GM12878 (cell line): ENCODE measurements around the gene COL23A1.

Experiments
- ASH2L ChIP-seq: fragments of 300-600, 200-600 bp; sonication (generic); IDR thresholded peaks from 2 replicates; pipeline ENCODE4 v1.6.1; 2017; ENCODE audit warnings: low read depth, mild to moderate bottlenecking, borderline replicate concordance
- BCLAF1 ChIP-seq: fragments of 450-650 bp; IDR thresholded peaks from 2 replicates; pipeline ENCODE4 v1.6.1; 2017; ENCODE audit warnings: antibody characterized with exemption, mild to moderate bottlenecking, moderate library complexity
- CREM ChIP-seq: IDR thresholded peaks from 2 replicates; pipeline ENCODE4 v1.6.1; 2014; ENCODE audit warnings: antibody characterized with exemption, low read depth
- CTCF ChIP-seq, 3 experiments: IDR thresholded peaks in 2 of 3; conservative IDR thresholded peaks in 1 of 3; 2 replicates each; pipeline ENCODE4 v1.5.1; 2011; ENCODE audit warnings: low read depth in 3 of 3, low read length in 3 of 3, mild to moderate bottlenecking in 3 of 3, control low read depth in 2 of 3, moderate library complexity in 2 of 3, inconsistent platforms in 1 of 3, mixed read lengths in 1 of 3; ENCODE audit not compliant: control insufficient read depth in 2 of 3, insufficient read depth in 1 of 3; ENCODE audit errors: extremely low read depth in 1 of 3
- EZH2 ChIP-seq: IDR thresholded peaks from 2 replicates; pipeline ENCODE4 v1.6.1; 2012; ENCODE audit warnings: low read depth, mild to moderate bottlenecking, control low read depth, inconsistent platforms, low read length, borderline replicate concordance; ENCODE audit not compliant: control insufficient read depth
- FOXM1 ChIP-seq: IDR thresholded peaks from 2 replicates; pipeline ENCODE4 v1.6.1; 2012; ENCODE audit warnings: low read depth, mild to moderate bottlenecking, inconsistent platforms, low read length, moderate library complexity
- MTA2 ChIP-seq: fragments of 450-650 bp; IDR thresholded peaks from 2 replicates; pipeline ENCODE4 v1.6.1; 2016; ENCODE audit warnings: low read depth, mild to moderate bottlenecking, moderate library complexity
- PML ChIP-seq: IDR thresholded peaks from 2 replicates; pipeline ENCODE4 v1.6.1; 2012; ENCODE audit warnings: low read length, inconsistent platforms
- RAD51 ChIP-seq: fragments of 450-650 bp; IDR thresholded peaks from 2 replicates; pipeline ENCODE4 v1.6.1; 2016; ENCODE audit warnings: moderate library complexity, mild to moderate bottlenecking, inconsistent platforms
- SMAD5 ChIP-seq: IDR thresholded peaks from 2 replicates; pipeline ENCODE4 v1.6.1; 2016; ENCODE audit warnings: antibody characterized with exemption, low read depth
- SP1 ChIP-seq: IDR thresholded peaks from one replicate; pipeline ENCODE4 v1.6.1; 2011; ENCODE audit warnings: low read depth, low read length
- SRF ChIP-seq, 2 experiments: IDR thresholded peaks; 2 replicates each; pipeline ENCODE4 v1.6.1; 2011; ENCODE audit warnings: low read depth in 2 of 2, low read length in 2 of 2, mild to moderate bottlenecking in 1 of 2, moderate library complexity in 1 of 2
- YY1 ChIP-seq: IDR thresholded peaks from 2 replicates; pipeline ENCODE4 v1.6.1; 2011; ENCODE audit warnings: low read depth, mild to moderate bottlenecking, low read length

DNA sequence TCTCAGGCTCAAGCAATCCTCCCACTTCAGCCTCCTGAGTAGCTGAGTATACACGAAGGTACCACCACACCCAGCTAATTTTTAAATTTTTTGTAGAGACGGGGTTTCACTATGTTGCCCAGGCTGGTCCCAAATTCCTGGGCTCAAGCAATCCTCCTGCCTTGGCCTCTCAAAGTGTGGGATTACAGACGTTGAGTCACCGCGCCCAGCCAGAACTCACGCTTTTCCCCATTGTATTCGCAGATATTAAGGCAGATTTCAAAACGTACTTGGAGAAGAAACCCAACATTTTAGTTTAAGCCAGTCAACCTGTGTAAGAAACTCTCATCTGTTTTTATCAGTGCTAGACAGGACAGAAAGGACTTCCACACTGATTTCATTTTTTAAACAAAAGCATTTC, 26.6 kb downstream of the COL23A1 start:
- TF ChIP-seq EZH2 (no peak), SMAD5 (no peak), CTCF (IDR thresholded peaks at IDR 0.05 in 2 of 3, conservative IDR thresholded peaks at IDR 0.05 in 1 of 3; ENCODE audit: control insufficient read depth in 2 of 3, extremely low read depth in 1 of 3, insufficient read depth in 1 of 3, low read depth in 3 of 3, low read length in 3 of 3) (no peak), PML (no peak), FOXM1 (no peak), SP1 (no peak), ASH2L (no peak), YY1 (no peak), CREM (no peak), RAD51 (no peak), SRF (IDR thresholded peaks at IDR 0.05; ENCODE audit: low read depth in 2 of 2, low read length in 2 of 2) (no peak), MTA2 (no peak), BCLAF1 (no peak)
